Epithelial cell of proximal tubule (primary cell): ENCODE measurements around the gene ACBD3. TPM values are rescaled to one million over a fixed set of nuclear protein-coding genes. Genes with fewer than 3 reads are reported as not detected.
A peak's percentile ranks its signal among the peaks of the same experiment; 100 is the strongest.

ENCODE experiments used
- DNase-seq: peaks from one replicate; pipeline ENCODE4 v3.0.0-alpha.2; 2011; ENCODE audit warnings: low read depth
- H3K4me3 ChIP-seq: 2 replicates; pipeline ENCODE4 v1.5.1; 2011; ENCODE audit warnings: low read depth, mild to moderate bottlenecking, low read length
- total RNA-seq: library from RNA; depleted of rRNA; stranded (reverse); fragments of >200 nt; gene quantifications from 2 replicates; pipeline ENCODE4 v1.2.3, GENCODE V29; 2015
- TF ChIP-seq, protein P1 (sequence below): conservative IDR thresholded peaks from 2 replicates; pipeline ENCODE4 v1.5.1; 2012; ENCODE audit warnings: low read depth, mild to moderate bottlenecking, low read length

ACBD3 gene
- total RNA-seq, 1 donor from 2014 or later, result 34.8 TPM

GRCh38 chr1:226108935-226109828, 77.4 kb downstream of the ACBD3 start:
- no peak for DNase-seq
- TF ChIP-seq, protein P1, sequence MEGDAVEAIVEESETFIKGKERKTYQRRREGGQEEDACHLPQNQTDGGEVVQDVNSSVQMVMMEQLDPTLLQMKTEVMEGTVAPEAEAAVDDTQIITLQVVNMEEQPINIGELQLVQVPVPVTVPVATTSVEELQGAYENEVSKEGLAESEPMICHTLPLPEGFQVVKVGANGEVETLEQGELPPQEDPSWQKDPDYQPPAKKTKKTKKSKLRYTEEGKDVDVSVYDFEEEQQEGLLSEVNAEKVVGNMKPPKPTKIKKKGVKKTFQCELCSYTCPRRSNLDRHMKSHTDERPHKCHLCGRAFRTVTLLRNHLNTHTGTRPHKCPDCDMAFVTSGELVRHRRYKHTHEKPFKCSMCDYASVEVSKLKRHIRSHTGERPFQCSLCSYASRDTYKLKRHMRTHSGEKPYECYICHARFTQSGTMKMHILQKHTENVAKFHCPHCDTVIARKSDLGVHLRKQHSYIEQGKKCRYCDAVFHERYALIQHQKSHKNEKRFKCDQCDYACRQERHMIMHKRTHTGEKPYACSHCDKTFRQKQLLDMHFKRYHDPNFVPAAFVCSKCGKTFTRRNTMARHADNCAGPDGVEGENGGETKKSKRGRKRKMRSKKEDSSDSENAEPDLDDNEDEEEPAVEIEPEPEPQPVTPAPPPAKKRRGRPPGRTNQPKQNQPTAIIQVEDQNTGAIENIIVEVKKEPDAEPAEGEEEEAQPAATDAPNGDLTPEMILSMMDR, result no peak
- peak overlapping the region; percentile 67 for H3K4me3 ChIP-seq

DNA sequence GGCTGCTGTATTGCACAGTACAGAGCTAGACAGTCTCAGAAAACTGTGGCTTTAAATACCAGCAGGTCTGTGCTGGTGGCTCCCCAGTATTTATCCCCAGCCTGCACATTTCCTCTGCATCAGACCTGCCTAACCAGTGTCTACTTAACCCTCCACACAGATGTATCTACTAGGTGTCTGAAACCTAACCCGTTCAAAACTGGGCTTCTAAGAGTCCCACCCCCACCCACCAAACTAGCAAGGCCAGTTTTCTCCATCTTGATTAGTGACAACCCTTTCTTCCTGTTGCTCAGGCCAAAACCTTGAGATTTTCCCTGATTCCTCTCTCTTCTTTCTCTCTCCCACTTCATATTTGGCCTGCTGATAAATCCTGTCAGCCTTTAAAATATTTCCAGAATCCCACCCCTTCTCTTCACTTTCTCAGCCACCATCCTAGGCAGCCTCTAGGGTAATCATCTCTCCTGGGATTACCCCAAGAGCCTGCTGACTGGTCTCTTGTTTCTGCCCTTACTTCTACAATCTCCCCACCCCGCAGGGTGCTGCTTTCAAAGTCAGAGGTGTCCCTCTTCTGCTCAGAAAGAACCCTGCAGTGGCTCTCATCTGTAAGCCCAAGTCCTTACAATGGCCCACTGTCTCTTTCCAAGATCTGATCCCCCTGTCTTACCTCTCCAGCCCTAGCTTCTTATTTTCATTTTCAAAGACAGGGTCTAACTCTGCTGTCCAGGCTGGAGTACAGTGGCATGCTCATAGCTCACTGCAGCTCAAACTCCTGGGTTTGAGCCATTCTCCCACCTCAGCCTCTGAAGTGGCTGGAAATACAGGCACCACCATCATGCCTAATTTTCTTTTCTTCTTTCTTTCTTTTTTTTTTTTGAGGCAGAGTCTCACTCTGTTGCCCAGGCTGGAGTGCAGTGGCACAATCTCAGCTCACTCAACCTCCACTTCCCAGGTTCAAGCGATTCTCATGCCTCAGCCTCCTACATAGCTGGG, 78.8 kb downstream of the ACBD3 start:
- DNase-seq, result no peak
- no peak overlapping the region for H3K4me3 ChIP-seq
- TF ChIP-seq, protein P1, result no peak

DNA sequence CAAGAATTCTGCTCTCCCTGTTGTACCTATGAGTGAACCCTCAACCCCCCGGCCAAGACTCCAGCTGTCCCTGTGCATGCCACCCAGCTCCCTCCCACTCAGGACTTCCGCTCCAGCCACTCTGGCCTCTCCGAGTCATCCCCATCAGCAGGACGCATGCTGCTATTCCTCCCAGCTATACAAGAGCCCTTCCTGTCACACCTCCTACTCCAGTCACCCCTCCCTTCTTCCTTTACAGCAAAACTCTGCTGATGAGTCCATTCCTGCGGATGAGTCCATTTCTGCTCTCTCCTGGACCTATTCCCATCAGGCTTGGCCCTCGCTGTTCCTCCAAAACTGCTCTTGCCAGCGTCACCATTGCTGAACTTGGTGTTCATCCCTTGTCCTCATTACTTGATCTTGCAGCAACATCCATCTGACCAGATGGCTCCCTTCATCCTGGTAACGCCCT, 81.8 kb downstream of the ACBD3 start:
- no peak overlapping the region for H3K4me3 ChIP-seq
- TF ChIP-seq, protein P1, result no peak
- no peak for DNase-seq

DNA sequence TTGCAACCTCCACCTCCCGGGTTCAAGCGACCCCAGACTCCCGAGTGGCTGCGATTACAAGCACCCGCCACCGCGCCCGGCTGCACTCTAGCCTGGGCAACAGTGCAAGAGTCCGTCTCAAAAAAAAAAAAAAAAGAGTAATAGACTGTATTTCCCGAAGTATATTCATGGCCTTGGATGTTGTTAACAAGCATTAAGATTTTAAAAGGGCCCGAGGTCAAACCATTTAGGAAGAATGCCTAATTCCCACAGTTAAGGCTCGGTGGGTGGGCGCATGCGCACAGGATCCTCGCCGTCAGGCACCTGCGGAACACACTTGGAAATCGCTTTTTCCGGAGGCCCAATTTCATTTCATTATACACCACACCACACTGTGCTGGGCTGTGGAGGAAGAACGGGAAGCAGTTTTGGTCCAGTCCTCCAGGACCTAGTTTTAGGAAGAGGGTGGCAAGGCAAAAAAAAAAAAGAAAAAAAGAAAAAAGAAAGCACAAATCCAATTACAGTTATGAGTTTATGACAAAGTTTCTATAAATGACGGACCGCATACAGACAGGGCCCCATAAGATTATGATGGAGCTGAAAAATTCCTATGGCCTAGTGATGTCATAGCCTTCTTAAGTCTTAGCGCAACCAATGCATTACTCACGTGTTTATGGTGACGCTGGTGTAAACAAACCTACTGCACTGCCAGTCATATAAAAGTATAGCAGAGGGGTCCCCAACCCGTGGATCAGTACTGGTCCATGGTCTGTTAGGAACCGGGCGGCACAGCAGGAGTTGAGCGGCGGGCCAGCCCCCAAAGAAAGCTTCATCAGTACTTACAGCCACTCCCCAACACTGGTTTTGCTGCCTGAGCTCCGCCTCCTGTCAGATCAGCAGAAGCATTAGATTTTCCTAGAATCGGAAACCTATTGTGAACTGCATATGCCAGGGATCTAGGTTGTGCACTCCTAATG, 85.8 kb downstream of the ACBD3 start:
- TF ChIP-seq, protein P1, result no peak
- no peak for DNase-seq
- peak overlapping the region; percentile 48 for H3K4me3 ChIP-seq

DNA sequence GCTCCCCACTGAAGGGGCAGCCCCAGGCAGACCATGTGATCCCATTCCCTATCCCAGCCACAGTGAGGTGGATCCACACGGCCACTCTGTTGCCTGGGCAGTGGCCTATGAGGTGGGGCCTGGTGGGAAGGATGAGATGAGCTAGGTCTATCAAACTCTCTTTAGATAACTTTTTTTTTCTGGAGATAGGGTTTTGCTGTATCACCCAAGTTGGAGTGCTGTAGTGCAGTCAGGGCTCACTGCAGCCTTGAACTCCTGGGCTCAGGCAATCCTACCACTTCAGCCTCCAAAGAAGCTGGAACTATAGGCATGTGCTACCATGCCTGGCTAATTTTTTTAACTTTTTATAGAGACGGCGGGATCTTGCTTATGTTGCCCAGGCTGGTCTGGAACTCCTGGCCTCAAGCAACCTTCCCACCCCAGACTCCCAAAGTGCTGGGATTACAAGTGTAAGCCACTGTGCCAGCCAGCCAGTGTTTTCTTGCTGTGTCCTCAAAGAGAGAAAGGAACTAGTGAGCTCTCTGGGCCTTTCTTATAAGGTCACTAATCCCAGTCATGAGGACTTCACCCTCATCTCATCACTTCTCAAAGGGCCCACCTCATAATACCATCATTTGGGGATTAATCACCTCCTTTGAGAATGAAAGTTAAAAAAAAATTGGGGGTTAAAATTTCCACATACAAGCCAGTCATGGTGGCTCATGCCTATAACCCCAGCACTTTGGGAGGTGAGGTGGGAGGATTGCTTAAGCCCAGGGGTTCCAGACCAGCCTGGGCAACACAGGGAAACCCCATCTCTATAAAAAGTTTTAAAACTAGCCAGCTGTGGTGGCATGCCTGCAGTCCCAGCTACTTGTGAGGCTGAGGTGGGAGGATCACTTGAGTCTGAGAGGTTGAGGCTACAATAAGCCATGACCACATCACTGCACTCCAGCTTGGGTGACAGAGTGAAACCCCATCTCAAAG, 87.4 kb downstream of the ACBD3 start:
- TF ChIP-seq, protein P1, result no peak
- DNase-seq, result no peak
- H3K4me3 ChIP-seq, result no peak overlapping the region
